Stimulated activated CD4-positive, alpha-beta T cell treated with anti-CD3 and anti-CD28 coated beads, Interleukin-12 subunit alpha, Interleukin-12 subunit beta, amount 100 ng/mL, for 48 hours (primary cell): ENCODE results near the gene VSIG10.
A peak's percentile ranks its signal among the peaks of the same experiment; 100 is the strongest.
"Not testable (repeated sequence)": the region's sequence is repeated elsewhere in the genome, so short reads cannot be mapped to it uniquely, and the experiment has no call there.

ENCODE experiments used
- DNase-seq, 3 donors: peaks; one replicate each; pipeline ENCODE4 v3.0.0-alpha.2; 2020; ENCODE audit warnings: low read depth in 2 of 3, low spot score in 1 of 3

The VSIG10 gene

DNA sequence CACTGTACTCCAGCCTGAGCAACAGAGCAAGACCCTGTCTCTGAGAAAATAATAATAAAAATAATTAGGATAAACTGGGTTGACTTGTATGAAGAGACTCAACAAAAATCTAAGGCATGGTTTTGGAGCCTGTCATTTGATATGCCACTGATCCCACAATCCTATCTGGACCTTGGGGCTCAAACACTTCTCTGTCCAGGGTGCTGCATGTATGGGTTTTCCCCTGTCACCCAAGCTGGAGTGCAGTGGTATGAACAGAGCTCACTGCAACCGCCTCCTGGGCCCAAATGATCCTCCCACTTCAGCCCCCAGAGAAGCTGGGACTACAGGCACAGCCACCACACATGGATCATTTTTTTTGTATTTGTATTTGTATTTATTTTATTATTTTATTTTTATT is 5.3 kb upstream of the VSIG10 start:
- DNase-seq: no peak

DNA sequence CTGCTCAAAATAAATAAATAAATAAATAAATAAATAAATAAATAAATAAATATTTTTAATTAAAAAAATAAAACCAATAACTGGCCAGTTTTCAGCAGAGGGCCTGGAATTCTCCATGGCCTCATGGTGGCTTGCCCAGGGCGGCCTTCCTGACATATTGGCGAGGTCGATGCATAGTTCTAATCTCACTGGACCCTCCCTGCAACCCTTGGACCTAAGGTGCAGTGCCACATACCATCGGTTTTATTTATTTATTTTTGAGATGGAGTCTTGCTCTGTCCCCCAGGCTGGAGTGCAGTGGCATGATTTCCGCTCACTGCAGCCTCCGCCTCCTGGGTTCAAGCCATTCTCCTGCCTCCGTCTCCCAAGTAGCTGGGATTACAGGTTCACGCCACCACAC is 3.9 kb upstream of the VSIG10 start:
- no peak for DNase-seq

DNA sequence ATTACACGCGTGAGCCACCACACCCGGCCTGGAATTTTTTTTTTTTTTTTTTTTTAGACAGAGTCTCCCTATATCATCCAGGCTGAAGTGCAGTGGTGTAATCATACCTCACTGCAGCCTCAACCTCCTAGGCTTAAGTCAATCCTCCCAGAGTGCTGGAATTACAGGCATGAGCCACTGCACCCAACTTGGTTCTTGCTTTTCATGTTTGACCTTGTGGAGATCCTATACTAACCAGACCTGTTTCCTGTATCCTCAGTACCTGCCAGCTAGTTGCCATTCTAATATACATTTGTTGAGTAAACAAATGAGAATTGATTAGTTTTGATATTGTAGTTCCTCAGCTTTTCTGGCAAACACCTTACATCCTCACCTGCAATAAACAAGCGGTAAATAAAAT is 3.2 kb upstream of the VSIG10 start:
- DNase-seq: no peak

DNA sequence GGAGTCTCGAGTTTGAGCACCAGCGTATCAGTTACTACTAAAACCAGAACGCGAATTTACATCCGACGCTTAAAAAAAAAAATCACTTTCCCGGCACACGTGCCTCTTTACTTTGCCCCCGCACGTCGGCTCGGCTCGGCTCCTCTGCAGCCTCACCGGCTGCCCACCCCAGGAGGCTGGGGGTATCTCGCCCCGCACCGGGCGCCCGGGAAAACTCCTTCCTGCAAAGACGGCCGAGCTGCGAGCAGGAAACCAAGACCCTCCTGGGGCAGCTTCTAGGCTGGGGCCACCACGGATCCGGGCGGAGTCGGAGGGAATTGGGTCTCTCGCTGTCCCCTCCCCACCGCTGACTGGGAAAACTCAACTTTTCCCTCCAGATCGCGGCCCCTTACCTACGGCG is 610 bp downstream of the VSIG10 start:
- no peak for DNase-seq

DNA sequence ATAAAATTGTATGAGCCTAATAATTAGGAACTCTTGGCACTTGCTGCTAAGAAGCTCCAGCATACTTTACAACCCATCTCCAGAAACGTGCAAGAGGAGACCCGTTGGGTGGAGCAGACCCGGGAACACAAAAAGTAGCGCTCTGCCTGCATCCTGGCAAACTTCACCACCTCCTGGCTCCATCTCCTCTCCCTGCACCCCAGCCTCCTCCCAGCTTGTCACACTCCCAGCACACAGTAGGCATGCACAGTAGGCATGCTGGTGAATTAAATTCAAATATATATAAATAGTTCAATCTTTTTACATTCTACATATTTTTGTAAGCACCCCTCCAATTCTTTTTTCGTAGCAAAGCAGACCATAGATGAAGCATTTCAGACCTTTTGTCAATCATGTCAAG is 1.2 kb downstream of the VSIG10 start:
- no peak for DNase-seq

DNA sequence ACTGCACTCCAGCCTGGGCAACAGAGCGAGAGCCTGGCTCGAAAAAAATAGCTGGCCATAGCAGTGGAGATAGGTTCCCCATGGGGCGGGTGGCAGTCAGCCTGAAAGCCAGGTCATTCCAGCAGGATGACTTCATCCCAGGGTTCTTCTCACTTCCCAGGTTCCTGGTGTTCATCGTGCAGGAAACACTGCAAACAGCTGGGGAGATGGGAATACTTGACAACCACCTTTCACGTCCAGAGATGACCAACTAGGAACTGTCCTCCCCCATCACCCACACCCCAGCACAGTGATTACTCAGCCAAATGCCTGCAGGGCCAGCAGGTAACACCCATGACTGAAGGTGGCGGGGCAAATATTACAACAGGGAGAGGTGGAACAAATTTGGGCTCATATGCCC is 1.7 kb downstream of the VSIG10 start:
- DNase-seq: no peak

DNA sequence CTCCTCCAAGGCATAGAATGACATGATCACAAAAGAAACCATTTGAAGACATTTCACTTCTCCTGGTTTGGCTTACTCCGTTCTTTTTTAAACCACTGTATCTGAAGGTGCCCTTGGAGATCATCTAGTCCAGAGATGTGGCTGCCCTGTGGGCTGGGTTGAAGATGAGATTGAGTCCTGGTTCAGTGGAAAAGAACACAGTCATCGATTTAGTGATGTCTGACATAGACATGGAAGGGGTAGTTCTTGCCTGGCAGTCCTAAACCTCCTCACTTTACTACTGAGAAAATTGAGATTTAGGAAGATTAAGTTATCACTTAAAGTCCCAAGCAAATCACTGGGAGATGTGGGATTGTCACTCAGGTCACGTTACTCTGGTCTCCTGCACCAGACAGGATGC is 2.8 kb downstream of the VSIG10 start:
- DNase-seq: no peak

DNA sequence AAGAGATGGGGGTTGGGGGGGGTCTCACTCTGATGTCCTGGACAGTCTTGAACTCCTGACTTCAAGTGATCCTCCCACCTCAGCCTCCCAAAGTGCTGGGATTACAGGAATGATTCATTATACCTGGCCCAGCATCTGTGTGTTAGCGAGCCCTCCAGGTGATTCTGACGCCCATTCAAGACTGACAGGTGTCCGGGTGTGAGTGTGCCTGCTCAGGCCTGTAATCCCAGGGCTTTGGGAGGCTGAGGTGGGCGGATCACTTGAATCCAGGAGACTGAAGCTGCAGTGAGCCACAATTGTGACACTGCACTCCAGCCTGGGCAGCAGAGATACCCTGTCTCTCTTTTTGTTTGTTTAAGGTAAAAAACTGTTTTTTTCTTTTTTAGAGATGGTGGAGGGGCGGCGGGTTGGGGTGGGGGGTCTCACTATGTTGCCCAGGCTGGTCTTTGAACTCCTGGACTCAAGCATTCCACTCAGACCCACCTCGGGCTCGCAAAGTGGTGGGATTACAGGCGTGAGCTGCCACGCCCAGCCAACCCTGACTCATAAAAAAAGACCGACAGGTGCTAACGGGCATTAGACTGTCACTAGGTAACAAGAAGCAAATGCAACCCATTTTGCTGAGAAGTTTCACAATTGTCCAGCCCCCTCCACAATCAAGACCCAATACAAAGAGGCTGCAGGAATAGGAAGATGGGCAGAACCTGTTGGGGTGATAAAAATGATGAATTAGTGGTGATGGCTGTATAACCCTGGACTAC is 4.7 kb downstream of the VSIG10 start:
- no peak for DNase-seq

DNA sequence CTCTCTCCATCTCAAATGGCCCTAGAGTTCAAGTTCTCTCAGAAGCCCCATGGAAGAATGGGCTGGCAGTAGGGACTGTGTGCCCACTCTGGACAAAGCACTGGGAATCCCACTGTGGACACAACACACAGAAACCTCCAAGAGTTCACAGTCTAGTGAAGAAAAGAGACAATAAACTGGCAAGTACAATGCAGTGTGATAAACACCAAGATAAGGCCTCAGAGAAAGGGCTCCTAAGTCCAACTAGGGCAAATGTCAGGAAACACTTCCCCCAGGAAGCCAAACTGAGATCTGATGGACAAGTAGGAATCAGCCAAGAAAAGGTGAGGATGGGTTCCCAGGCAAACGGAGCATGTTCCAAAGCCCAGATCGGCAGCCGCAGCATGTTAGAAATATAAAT is 5.4 kb downstream of the VSIG10 start:
- DNase-seq: no peak

DNA sequence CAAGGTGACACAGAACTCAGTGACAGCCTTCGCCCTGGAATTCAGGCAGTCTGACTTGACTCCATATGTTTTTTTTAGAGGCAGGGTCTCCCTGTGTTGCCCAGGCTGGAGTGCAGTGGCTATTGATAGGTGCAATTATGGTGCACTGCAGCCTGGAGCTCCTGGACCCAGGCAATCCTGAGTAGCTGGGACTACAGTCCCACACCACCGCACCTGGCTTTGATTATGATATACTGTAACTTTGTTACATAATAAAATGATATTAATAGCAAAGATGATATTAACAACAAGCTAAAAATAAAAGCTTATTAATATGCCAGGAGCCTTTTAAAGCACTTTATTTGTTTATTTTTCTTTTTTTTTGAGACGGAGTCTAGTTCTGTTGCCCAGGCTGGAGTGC is 9.8 kb downstream of the VSIG10 start:
- DNase-seq: no peak

DNA sequence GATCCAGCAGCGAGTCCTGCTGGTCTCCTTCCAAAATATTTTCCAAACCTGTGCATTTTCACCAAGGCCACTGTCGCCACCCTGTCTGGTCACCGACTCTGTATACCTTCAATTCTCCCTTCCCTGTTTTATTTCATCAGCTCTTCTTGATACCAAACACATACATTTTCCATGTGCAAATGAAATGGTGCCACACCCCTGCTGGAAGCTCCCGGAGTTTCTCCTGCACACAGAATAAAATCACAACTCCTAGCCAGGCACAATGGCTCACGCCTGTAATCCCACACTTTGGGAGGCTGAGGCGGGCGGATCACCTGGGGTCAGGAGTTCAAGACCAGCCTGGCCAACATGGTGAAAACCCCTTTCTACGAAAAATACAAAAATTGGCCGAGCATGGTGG is 14.0 kb downstream of the VSIG10 start:
- DNase-seq: no peak

DNA sequence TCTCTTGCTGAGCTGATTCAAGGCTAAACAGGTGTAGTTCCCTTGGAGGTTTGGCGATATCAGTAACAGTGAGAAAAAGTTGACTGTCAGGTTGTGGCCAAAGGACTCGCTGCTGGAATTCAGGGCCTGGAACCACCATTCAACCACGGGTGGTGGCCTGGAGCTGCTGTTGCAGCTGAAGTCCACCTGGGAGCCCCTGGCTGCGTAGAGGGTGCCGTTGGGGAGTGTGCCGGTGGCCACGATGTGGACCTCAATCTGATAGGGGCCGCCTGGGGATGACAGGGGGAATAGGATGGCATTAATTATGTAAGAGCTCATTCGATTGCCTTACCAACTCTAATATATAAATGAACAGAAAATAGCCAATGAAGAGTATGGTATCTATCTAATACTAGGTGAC is 21.6 kb downstream of the VSIG10 start:
- DNase-seq: no peak

DNA sequence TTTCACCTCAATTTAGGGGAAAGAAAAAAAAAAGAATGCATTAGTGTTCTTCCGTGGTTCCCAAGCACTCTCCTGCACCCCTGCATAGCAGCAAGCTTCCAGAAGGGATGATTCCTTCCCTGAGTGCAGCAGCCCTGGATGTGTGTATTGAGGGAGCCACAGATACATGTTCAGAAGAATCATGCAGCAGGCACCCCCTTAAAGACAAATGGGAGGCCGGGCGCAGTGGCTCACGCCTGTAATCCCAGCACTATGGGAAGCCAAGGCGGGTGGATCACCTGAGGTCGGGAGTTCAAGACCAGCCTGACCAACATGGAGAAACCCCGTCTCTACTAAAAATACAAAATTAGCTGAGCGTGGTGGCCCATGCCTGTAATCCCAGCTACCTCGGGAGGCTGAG is 22.3 kb downstream of the VSIG10 start:
- not testable (repeated sequence) for DNase-seq

DNA sequence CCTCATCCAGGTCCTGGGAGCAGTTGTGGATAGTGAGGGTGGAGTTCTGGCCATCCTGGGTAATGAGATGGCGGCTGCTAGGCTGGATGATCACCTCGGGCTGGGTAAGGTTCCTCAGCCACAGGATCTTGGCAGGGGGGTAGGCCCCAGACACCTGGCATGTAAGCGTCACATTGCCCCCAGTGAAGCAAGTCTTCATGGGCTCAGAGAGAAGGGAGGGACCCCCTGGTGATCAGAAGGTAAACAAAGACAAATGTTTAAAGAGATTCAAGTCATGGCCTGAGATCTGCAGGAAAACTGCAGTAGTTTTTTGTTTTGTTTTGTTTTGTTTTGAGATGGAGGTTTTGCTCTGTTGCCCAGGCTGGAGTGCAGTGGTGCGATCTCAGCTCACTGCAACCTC is 30.0 kb downstream of the VSIG10 start:
- DNase-seq: no peak

DNA sequence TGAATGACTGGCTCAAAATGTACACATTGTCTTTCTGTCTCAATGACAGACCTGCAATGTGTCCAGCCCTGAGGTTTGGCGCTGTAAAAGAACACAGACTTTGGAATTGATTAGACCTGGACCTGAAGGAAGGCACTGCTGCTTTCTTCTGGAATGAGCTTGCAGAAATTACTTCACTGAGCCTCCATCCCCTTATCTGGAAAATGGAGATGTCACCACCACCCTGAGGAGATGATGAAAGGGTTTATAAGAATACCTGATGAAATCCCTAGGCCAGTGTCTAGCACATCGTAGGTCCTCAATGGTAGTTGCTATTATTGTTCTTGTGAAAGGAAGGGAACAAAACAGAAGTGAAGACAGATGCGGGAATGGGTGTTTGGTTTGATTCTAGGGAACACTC is 33.2 kb downstream of the VSIG10 start:
- no peak for DNase-seq

DNA sequence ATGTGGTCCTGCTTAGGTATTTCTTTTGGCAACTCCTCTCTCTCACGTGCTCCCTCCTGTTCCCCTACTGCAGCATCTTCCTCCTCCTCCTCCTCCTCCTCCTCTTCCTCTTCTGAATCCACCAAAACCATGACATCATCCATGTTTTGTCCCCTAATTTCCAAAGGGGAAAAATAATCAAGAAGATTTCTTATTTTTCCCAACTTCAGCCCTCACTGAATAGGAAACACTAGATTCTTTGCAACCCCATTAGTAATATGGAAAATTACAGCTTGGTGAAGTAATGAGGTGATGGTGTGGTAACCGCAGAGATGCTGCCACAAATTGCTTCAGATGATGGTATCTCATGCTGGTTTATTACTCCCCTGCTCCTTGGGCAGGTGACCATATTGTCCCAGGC is 35.4 kb downstream of the VSIG10 start:
- DNase-seq: no peak

DNA sequence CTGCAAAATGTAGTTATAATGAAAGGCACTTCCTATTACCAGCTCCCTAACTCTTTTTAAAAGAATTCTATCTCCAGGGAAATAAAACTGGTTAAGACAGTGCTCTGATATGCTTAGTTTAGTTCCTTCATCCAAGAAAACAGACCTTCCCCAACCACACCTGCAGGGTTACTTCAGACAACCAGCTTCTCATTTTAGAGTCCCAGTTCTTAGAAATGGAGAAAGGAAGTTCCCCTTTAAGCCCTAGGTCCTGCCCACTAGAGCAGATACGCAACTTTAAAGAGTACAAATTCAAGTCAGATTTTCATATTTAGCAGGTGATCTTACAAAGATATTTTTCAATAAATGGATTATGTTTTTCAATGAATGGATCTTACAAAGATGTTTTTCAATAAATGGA is 38.4 kb downstream of the VSIG10 start:
- DNase-seq: no peak

DNA sequence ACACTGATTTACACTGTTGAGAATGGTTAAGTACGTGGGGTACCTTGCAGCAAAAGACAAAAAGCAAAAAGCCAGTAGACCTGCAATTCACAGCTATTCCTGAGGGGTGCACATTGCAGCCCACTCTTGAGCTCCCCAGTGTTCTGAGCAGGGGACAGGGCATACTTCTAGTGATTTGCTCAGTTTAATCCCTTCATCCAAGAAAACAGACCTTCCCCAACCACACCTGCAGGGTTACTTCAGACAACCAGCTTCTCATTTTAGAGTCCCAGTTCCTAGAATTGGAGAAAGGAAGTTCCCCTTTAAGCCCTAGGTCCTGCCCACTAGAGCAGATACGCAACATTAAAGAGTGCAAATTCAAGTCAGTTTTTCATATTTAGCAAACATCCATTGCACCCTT is 39.2 kb downstream of the VSIG10 start:
- DNase-seq: no peak

DNA sequence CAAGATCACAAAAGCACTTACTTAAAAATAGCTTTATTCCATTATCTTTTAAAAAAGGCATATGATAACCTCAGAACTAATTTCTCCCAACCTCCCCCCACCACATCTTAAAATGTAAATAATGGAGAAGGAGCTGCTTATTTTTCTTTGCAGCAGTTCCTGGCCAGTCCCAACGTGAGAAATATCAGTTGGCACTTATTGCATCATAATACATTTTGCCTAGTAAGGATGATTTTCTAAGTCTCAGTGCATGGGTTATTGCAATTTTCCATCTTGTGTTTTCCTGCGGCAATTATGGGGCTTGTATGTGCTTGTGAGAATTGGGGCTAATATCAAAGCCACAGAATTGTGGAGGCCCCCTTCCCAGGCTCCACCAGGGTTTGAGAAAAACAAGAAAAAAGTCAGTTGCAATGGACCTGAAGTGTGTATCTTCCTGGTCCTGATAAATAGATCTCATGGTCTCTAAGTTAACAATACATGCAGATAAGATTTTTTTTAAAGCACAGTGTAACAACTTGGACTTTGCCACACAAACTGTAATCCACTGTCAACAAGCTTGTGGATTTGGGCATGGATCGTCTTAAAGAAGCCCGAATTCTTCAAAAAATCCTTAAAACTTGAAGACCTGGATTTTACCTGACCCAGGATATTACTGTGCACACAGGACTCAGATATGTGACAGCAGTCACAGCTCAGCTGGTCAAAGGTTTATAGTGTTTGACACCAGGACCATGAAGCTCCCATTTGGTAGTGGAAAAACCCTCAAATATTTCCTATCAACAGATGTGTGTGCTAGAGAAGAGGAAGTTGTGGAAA is 40.0 kb downstream of the VSIG10 start:
- no peak for DNase-seq

DNA sequence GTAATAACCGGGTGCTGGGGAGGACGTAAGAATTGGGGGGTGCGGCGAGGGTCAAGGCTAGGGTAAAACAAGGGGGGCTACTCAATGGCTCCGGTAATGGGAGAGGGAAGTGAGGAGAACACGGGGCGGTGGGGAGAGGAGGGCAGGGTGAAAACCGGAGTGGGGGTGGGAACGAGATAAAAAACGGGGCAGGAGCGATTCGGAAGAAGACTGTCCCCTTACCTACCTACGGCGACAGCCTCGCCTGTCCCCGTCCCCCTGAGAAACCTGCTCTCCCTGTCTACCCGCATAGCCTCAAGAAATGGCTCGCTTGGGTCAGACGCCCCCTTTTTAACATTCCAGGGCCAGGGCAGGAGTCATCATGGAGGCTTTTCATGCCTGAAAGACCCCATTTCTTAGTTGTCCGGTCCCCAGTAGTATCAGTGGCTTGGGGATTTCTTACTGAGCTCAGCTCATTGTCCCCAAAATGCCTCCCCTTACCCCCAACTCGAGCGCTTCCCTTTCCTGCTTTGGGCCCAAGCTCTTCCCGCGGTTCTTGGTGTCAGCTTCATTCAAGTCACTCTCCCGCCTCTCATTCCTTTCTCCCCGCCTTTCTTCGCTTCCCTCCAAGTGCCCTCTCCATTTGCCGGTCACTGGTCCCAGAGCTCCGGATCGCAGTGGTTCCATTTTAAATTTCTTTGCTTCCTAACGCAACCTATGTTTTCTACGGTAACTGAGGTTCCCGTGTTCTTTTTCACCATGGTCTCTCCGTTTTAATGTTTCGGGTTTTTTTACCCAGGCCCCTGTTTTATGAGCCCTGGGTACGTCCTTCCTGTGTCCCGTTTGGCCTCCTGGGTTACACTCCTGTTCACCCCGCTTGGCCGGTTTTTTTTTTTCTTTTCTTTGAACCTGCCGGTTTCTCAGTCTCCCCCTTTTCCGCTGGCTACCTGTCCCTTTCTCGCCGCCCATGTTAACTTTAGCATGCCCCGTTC is 41.7 kb downstream of the VSIG10 start:
- no peak for DNase-seq

DNA sequence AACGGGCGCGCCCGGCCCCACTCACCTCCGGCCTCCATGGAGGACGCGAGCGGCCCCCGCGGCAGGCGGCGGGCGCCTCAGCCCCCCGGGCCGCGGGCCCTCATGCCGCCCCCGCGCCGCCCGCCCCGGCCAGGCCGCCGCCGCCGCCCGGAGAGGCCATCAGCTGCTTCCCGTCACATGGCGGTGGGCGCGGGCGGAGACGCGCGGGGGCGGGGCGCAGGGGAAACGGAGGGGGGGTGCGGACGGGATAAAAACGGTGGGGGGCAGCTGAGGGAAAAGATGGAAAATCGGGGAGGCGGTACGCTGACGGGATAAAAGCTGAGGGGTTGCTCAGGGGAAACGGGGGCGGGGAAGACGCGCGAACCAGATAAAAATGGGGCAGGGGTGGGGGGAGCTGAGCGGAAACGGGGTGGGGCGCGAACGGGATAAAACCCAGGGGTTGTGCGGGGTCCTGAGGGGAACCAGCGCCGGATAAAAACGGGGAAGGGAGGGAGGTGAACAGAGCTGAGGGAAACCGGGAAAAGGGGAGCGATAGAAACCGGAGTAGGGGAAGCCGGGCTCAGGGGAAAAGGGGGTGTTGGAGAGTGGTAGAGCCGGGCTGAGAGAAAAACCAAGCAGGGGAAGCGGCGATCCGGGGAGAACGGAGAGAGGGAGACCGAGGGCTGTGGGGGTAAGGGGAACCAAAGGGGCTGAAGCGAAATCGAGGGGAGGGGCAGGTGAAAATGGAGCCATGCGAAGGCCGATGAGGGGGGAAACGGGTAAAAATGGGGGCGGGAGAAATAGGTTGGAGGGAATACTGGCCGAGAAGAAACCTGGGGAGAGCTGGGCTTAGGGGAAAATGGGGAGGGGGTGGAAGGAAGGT is 42.6 kb downstream of the VSIG10 start, which contains the start of gene WSB2:
TSS of gene WSB2 (minus strand) at position 169 of the 862 bp plus-strand sequence. CDS start at position 38, 131 bp downstream.
- peak in 1 of 3 donors; percentile 53 for DNase-seq
